ENCODE measurements around the gene SEC11A. TPM values are rescaled to one million over a fixed set of nuclear protein-coding genes. Genes with fewer than 3 reads are reported as not detected.
A peak's percentile ranks its signal among the peaks of the same experiment; 100 is the strongest.

SEC11A gene
- total RNA-seq, 1 donor from 2014 or later, result 202 TPM

GRCh38 chr15:84714821-84715220 lies 1.1 kb downstream of the SEC11A start:
- no peak for DNase-seq (ENCODE audit: extremely low spot score, unreplicated experiment)
- H3K4me1 Mint-ChIP-seq (ENCODE audit: unreplicated experiment), result peaks cover 28% of the 10 kb centered on the region
- H3K4me3 Mint-ChIP-seq (ENCODE audit: unreplicated experiment), result peak overlapping the region; percentile 94
- no peaks in the 10 kb centered on the region for H3K27me3 Mint-ChIP-seq (ENCODE audit: unreplicated experiment)
- H3K36me3 Mint-ChIP-seq (ENCODE audit: unreplicated experiment), result no peaks in the 10 kb centered on the region
- TF ChIP-seq, protein P1, sequence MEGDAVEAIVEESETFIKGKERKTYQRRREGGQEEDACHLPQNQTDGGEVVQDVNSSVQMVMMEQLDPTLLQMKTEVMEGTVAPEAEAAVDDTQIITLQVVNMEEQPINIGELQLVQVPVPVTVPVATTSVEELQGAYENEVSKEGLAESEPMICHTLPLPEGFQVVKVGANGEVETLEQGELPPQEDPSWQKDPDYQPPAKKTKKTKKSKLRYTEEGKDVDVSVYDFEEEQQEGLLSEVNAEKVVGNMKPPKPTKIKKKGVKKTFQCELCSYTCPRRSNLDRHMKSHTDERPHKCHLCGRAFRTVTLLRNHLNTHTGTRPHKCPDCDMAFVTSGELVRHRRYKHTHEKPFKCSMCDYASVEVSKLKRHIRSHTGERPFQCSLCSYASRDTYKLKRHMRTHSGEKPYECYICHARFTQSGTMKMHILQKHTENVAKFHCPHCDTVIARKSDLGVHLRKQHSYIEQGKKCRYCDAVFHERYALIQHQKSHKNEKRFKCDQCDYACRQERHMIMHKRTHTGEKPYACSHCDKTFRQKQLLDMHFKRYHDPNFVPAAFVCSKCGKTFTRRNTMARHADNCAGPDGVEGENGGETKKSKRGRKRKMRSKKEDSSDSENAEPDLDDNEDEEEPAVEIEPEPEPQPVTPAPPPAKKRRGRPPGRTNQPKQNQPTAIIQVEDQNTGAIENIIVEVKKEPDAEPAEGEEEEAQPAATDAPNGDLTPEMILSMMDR (IDR thresholded peaks at IDR 0.05), result no peak
- peak overlapping the region; percentile 97 for H3K27ac Mint-ChIP-seq (ENCODE audit: unreplicated experiment)
- H3K9me3 Mint-ChIP-seq (ENCODE audit: unreplicated experiment), result no peaks in the 10 kb centered on the region

DNA sequence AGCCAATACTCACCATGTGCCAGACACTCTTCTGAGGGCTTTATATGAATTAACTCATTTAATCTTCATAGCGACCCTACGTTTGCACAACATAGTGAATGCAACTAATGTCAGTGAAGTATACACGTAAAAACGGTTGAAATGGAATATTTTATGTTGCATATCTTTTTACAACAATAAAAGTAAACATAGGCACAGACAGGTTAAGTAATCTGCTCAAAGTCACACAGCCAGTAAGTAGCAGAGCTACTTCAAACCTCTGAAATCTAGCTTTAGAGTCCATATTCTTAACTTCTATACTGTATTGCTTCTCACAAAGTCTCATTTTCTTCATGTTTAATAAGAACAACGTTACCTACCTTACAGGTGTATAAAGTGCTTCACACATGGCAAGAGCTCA lies 1.6 kb downstream of the SEC11A start:
- peak overlapping the region; percentile 94 for H3K4me3 Mint-ChIP-seq (ENCODE audit: unreplicated experiment)
- TF ChIP-seq, protein P1 (IDR thresholded peaks at IDR 0.05), result no peak
- peak overlapping the region; percentile 31 for H3K27ac Mint-ChIP-seq (ENCODE audit: unreplicated experiment)
- no peaks in the 10 kb centered on the region for H3K9me3 Mint-ChIP-seq (ENCODE audit: unreplicated experiment)
- DNase-seq (ENCODE audit: extremely low spot score, unreplicated experiment), result no peak
- no peaks in the 10 kb centered on the region for H3K36me3 Mint-ChIP-seq (ENCODE audit: unreplicated experiment)
- H3K4me1 Mint-ChIP-seq (ENCODE audit: unreplicated experiment), result peaks cover 28% of the 10 kb centered on the region
- H3K27me3 Mint-ChIP-seq (ENCODE audit: unreplicated experiment), result no peaks in the 10 kb centered on the region

DNA sequence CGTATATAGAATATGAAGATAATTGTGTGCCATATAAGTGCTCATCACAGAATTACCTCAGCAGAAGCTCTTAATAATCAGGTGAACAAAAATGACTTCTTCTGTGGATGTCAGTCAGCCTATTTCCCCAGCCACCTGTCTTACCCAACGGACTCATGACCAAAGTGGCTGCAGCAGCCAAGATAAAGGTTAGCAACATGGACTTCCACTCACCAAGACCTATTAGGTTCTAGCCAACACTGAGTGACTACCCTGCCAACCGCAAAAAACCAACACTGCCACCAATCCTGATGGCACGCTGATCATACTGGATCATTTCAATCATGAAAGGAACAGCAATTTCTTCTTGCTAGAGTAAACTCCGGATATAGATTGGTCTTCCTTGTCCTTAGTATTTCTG lies 12.1 kb downstream of the SEC11A start:
- H3K4me3 Mint-ChIP-seq (ENCODE audit: unreplicated experiment), result no peak overlapping the region
- no peak overlapping the region for H3K27ac Mint-ChIP-seq (ENCODE audit: unreplicated experiment)
- H3K36me3 Mint-ChIP-seq (ENCODE audit: unreplicated experiment), result peaks cover 10% of the 10 kb centered on the region
- no peaks in the 10 kb centered on the region for H3K27me3 Mint-ChIP-seq (ENCODE audit: unreplicated experiment)
- TF ChIP-seq, protein P1 (IDR thresholded peaks at IDR 0.05), result no peak
- H3K4me1 Mint-ChIP-seq (ENCODE audit: unreplicated experiment), result peaks cover 18% of the 10 kb centered on the region
- H3K9me3 Mint-ChIP-seq (ENCODE audit: unreplicated experiment), result no peaks in the 10 kb centered on the region
- peak; percentile 59 for DNase-seq (ENCODE audit: extremely low spot score, unreplicated experiment)

GRCh38 chr15:84702961-84703482 lies 12.9 kb downstream of the SEC11A start:
- TF ChIP-seq, protein P1 (IDR thresholded peaks at IDR 0.05), result no peak
- Mint-ChIP-seq H3K27me3 (ENCODE audit: unreplicated experiment) (no peaks in the 10 kb centered on the region), H3K9me3 (ENCODE audit: unreplicated experiment) (no peaks in the 10 kb centered on the region), H3K4me3 (ENCODE audit: unreplicated experiment) (no peak overlapping the region), H3K27ac (ENCODE audit: unreplicated experiment) (no peak overlapping the region), H3K36me3 (ENCODE audit: unreplicated experiment) (peaks cover 3% of the 10 kb centered on the region), H3K4me1 (ENCODE audit: unreplicated experiment) (peaks cover 21% of the 10 kb centered on the region)
- no peak for DNase-seq (ENCODE audit: extremely low spot score, unreplicated experiment)

DNA sequence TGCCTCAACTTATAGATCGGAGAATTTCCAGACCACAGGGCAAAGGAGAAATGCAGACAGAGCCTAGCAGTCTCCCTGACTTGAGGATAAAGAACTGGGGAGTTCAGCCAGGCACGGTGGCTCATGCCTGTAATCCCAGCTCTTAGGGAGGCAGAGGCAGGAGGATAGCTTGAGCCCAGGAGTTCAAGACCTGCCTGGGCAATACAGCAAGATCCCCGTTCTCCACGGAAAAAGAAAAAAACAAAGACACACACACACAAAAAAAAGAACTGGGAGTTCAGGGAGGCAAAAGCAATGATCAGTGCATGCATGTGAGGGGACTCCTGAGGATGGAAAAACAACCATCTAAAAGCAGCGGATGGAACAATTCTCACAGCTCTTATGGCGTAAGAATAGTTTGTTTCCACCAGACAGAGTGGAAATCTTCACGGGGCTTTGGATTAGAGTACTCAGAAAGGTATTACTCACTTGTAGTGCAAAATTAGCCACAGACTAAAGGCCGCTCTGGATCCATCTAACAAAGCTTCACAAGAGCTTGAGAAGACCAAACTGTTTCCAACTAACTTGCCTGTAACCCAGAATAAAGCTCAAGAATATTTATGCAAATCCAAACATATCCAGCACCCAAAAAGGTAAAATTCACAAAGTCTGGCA lies 16.3 kb downstream of the SEC11A start:
- TF ChIP-seq, protein P1 (IDR thresholded peaks at IDR 0.05), result no peak
- no peaks in the 10 kb centered on the region for H3K9me3 Mint-ChIP-seq (ENCODE audit: unreplicated experiment)
- H3K27ac Mint-ChIP-seq (ENCODE audit: unreplicated experiment), result no peak overlapping the region
- peaks cover 24% of the 10 kb centered on the region for H3K4me1 Mint-ChIP-seq (ENCODE audit: unreplicated experiment)
- no peak overlapping the region for H3K4me3 Mint-ChIP-seq (ENCODE audit: unreplicated experiment)
- no peaks in the 10 kb centered on the region for H3K27me3 Mint-ChIP-seq (ENCODE audit: unreplicated experiment)
- H3K36me3 Mint-ChIP-seq (ENCODE audit: unreplicated experiment), result peaks cover 3% of the 10 kb centered on the region
- no peak for DNase-seq (ENCODE audit: extremely low spot score, unreplicated experiment)

Data from osteocyte (in vitro differentiated cells).